CD14-positive monocyte (primary cell): ENCODE data around the gene SPN. TPM values are rescaled to one million over a fixed set of nuclear protein-coding genes. Genes with fewer than 3 reads are reported as not detected.
"Not testable (repeated sequence)": the region's sequence is repeated elsewhere in the genome, so short reads cannot be mapped to it uniquely, and the experiment has no call there.

Experiments
- DNase-seq, 3 donors: peaks; one replicate each; pipeline ENCODE4 v3.0.0-alpha.2; 2011 to 2022
- H2AFZ ChIP-seq: 2 replicates; pipeline ENCODE4 v1.6.0; 2012; ENCODE audit warnings: mild to moderate bottlenecking, low read depth, low read length, inconsistent platforms; ENCODE audit not compliant: insufficient read depth, poor library complexity, severe bottlenecking
- H3K27ac ChIP-seq, 2 donors: 1 replicate in 1 of 2; 2 replicates in 1 of 2; pipeline ENCODE4 v1.5.1; 2012 to 2013; ENCODE audit warnings: low read length in 2 of 2, control low read depth in 1 of 2, inconsistent platforms in 1 of 2, low read depth in 1 of 2, mild to moderate bottlenecking in 1 of 2
- H3K27me3 ChIP-seq, 2 donors: one replicate each; pipeline versions ENCODE4 v1.6.0 to v1.6.1; 2011 to 2013; ENCODE audit warnings: low read length in 2 of 2; ENCODE audit not compliant: control insufficient read depth in 2 of 2, insufficient read depth in 2 of 2
- H3K36me3 ChIP-seq, 2 donors: replicated peaks in 1 of 2; 1 replicate in 1 of 2; 2 replicates in 1 of 2; pipeline versions ENCODE4 v1.5.1 to v1.6.1; 2012 to 2013; ENCODE audit warnings: low read length in 2 of 2, control low read depth in 1 of 2, inconsistent platforms in 1 of 2, mild to moderate bottlenecking in 1 of 2; ENCODE audit not compliant: insufficient read depth in 2 of 2, control insufficient read depth in 1 of 2
- H3K4me1 ChIP-seq, 2 donors: 1 replicate in 1 of 2; 2 replicates in 1 of 2; pipeline versions ENCODE4 v1.5.1 to v1.6.1; 2012 to 2013; ENCODE audit warnings: low read length in 2 of 2, control low read depth in 1 of 2, inconsistent platforms in 1 of 2, mild to moderate bottlenecking in 1 of 2, moderate library complexity in 1 of 2; ENCODE audit not compliant: insufficient read depth in 2 of 2, control insufficient read depth in 1 of 2
- H3K4me2 ChIP-seq: replicated peaks from 2 replicates; pipeline ENCODE3; 2012; ENCODE audit warnings: low read length, moderate library complexity, mild to moderate bottlenecking; ENCODE audit not compliant: poor library complexity, severe bottlenecking; ENCODE audit errors: extremely low read depth
- H3K4me3 ChIP-seq, 3 experiments: fragments of 200-600 bp in 1 of 3; sonication (generic) in 1 of 3; replicated peaks in 1 of 3; 1 replicate in 2 of 3; 2 replicates in 1 of 3; pipeline ENCODE4 v1.5.1; 2011 to 2013; ENCODE audit warnings: low read length in 3 of 3, mild to moderate bottlenecking in 3 of 3, control low read depth in 2 of 3, low read depth in 2 of 3, inconsistent platforms in 1 of 3, moderate library complexity in 1 of 3
- H3K79me2 ChIP-seq: 2 replicates; pipeline ENCODE4 v1.6.0; 2012; ENCODE audit warnings: mild to moderate bottlenecking, control low read depth, inconsistent platforms, low read length, moderate library complexity; ENCODE audit not compliant: insufficient read depth
- H3K9ac ChIP-seq: 2 replicates; pipeline ENCODE4 v1.6.0; 2017; ENCODE audit warnings: low read length, mild to moderate bottlenecking; ENCODE audit not compliant: insufficient read depth, poor library complexity, severe bottlenecking
- H3K9me3 ChIP-seq, 2 donors: replicated peaks in 1 of 2; 1 replicate in 1 of 2; 2 replicates in 1 of 2; pipeline versions ENCODE4 v1.5.1 to v1.6.1; 2012 to 2013; ENCODE audit warnings: low read length in 2 of 2, control low read depth in 1 of 2; ENCODE audit not compliant: control insufficient read depth in 1 of 2, insufficient read depth in 1 of 2
- H4K20me1 ChIP-seq: 2 replicates; pipeline ENCODE4 v1.6.0; 2012; ENCODE audit warnings: mild to moderate bottlenecking, low read length, control low read depth, moderate library complexity; ENCODE audit not compliant: insufficient read depth
- H3K27ac Mint-ChIP-seq, 7 donors: one replicate each; pipeline ENCODE4 v1.8.0; 2020; ENCODE audit warnings: mild to moderate bottlenecking in 7 of 7, mixed read lengths in 7 of 7, moderate library complexity in 6 of 7, inconsistent platforms in 2 of 7
- H3K27me3 Mint-ChIP-seq, 3 donors: one replicate each; pipeline ENCODE4 v1.8.0; 2021 to 2022; ENCODE audit warnings: low read depth in 3 of 3, mild to moderate bottlenecking in 3 of 3, mixed read lengths in 3 of 3, moderate library complexity in 3 of 3, inconsistent platforms in 1 of 3
- H3K36me3 Mint-ChIP-seq, 2 donors: one replicate each; pipeline ENCODE4 v1.8.0; 2020; ENCODE audit warnings: mixed read lengths in 2 of 2, inconsistent platforms in 1 of 2, mild to moderate bottlenecking in 1 of 2
- H3K4me1 Mint-ChIP-seq: one replicate; pipeline ENCODE4 v1.8.0; 2020; ENCODE audit warnings: mild to moderate bottlenecking, mixed read lengths
- H3K4me3 Mint-ChIP-seq, 2 donors: one replicate each; pipeline ENCODE4 v1.8.0; 2020; ENCODE audit warnings: mild to moderate bottlenecking in 2 of 2, mixed read lengths in 2 of 2, moderate library complexity in 1 of 2
- H3K9me3 Mint-ChIP-seq, 7 donors: one replicate each; pipeline ENCODE4 v1.8.0; 2020 to 2022; ENCODE audit warnings: mixed read lengths in 7 of 7, mild to moderate bottlenecking in 6 of 7, moderate library complexity in 6 of 7, inconsistent platforms in 2 of 7
- WGBS: methylation state at CpG from one replicate; pipeline ENCODE4 v1.1.5; 2013; ENCODE audit warnings: missing lambda C conversion rate; ENCODE audit not compliant: insufficient coverage; 5-methylcytosine and 5-hydroxymethylcytosine counted together
- intact Hi-C, 2 donors: fragments of 100-400 bp; cut with micrococcal nuclease; formaldehyde crosslinking; loops; one replicate each; pipeline versions ENCODE4 v1.15.0 to v1.15.1; 2023
- polyA plus RNA-seq, 3 donors: library from polyadenylated mRNA; depleted of rRNA in 1 of 3; unstranded in 2 of 3; stranded (reverse) in 1 of 3; fragments of 300-500 nt in 2 of 3; fragments of >200 nt in 1 of 3; fragmentation: Illumina TruSeq in 2 of 3; gene quantifications; 1 replicate in 2 of 3; 2 replicates in 1 of 3; pipeline ENCODE4 v1.2.3, GENCODE V29; 2012 to 2021

The SPN gene
- polyA plus RNA-seq, 3 donors: 42.4 to 71.0 (median 46.6) TPM

- DNase-seq, H3K9ac ChIP-seq, H3K4me3 Mint-ChIP-seq, H3K27me3 Mint-ChIP-seq, H3K27ac ChIP-seq, H3K9me3 Mint-ChIP-seq, H3K4me3 ChIP-seq, H2AFZ ChIP-seq, H3K27me3 ChIP-seq, H3K4me2 ChIP-seq, H3K36me3 ChIP-seq, H3K27ac Mint-ChIP-seq, intact Hi-C loops, H3K36me3 Mint-ChIP-seq, H3K79me2 ChIP-seq, H3K9me3 ChIP-seq, H4K20me1 ChIP-seq: not testable (repeated sequence)
- 90% methylated on average over 6 of the region's 10 CpGs for WGBS
- peaks cover 29% of the 10 kb centered on the region for H3K4me1 Mint-ChIP-seq
- H3K4me1 ChIP-seq: peaks cover 22 to 31% of the 10 kb centered on the region in 2 donors
Observed at GRCh38 chr16:29629318-29629717, 33.7 kb upstream of the SPN start.

GRCh38 chr16:29631658-29632057 is 31.4 kb upstream of the SPN start:
- H3K4me3 ChIP-seq, DNase-seq, H3K9ac ChIP-seq, H3K27ac ChIP-seq, intact Hi-C loops, H3K27ac Mint-ChIP-seq, H4K20me1 ChIP-seq, H2AFZ ChIP-seq, H3K4me3 Mint-ChIP-seq, H3K4me2 ChIP-seq, H3K79me2 ChIP-seq, H3K36me3 Mint-ChIP-seq, H3K9me3 ChIP-seq, H3K27me3 Mint-ChIP-seq, H3K36me3 ChIP-seq, H3K27me3 ChIP-seq, H3K9me3 Mint-ChIP-seq: not testable (repeated sequence)
- 93% methylated on average over 13 of the region's 20 CpGs for WGBS
- H3K4me1 Mint-ChIP-seq: peaks cover 18% of the 10 kb centered on the region
- peaks cover 13 to 14% of the 10 kb centered on the region in 2 donors for H3K4me1 ChIP-seq

- H3K27ac ChIP-seq, H4K20me1 ChIP-seq, H3K4me3 ChIP-seq, H3K27me3 Mint-ChIP-seq, H3K4me1 ChIP-seq, H3K4me3 Mint-ChIP-seq, H3K36me3 ChIP-seq, H3K27me3 ChIP-seq, H3K9me3 Mint-ChIP-seq, H3K27ac Mint-ChIP-seq, H3K79me2 ChIP-seq, H3K36me3 Mint-ChIP-seq, H3K9ac ChIP-seq, H2AFZ ChIP-seq, DNase-seq, H3K4me2 ChIP-seq, H3K9me3 ChIP-seq, H3K4me1 Mint-ChIP-seq, intact Hi-C loops: not testable (repeated sequence)
- no CpG with 5 or more reads among the region's 16 CpGs for WGBS
Observed at GRCh38 chr16:29635902-29636301, 27.1 kb upstream of the SPN start.

GRCh38 chr16:29636368-29636767 is 26.7 kb upstream of the SPN start:
- H3K9me3 Mint-ChIP-seq, H3K27ac ChIP-seq, H3K79me2 ChIP-seq, DNase-seq, H3K4me1 ChIP-seq, H3K36me3 Mint-ChIP-seq, H3K27me3 ChIP-seq, H3K9ac ChIP-seq, H3K4me1 Mint-ChIP-seq, H3K4me3 Mint-ChIP-seq, H2AFZ ChIP-seq, H4K20me1 ChIP-seq, H3K36me3 ChIP-seq, H3K27me3 Mint-ChIP-seq, H3K27ac Mint-ChIP-seq, H3K9me3 ChIP-seq, H3K4me3 ChIP-seq, intact Hi-C loops, H3K4me2 ChIP-seq: not testable (repeated sequence)
- WGBS: no CpG with 5 or more reads among the region's 5 CpGs
